ENCODE results near the gene MLLT3.

- no peak for TF ChIP-seq CTCF (IDR thresholded peaks at IDR 0.05)
- no peak for TF ChIP-seq POLR2A (IDR thresholded peaks at IDR 0.05)
- no peak for TF ChIP-seq EP300 (IDR thresholded peaks at IDR 0.05)
Observed at GRCh38 chr9:20597862-20598261, 24.4 kb downstream of the MLLT3 start.

Measured in suprapubic skin (tissue), 3 donors.